IMR-90 (cell line): ENCODE measurements around the gene RTN1. TPM values are rescaled to one million over a fixed set of nuclear protein-coding genes. Genes with fewer than 3 reads are reported as not detected.

Experiments used
- ATAC-seq: fragments of 200-7000 bp; cut with Tn5 transposase; 2 replicates; pipeline ENCODE4 v1.9.1; 2020; ENCODE audit warnings: low read depth, mild to moderate bottlenecking, moderate library complexity
- BruUV-seq: library from RNA; stranded (reverse); fragments of 400-500 nt; replicated peaks from 2 replicates; lab custom pipeline; 2021; lab: Mats Ljungman, UMichigan
- CTCF ChIA-PET: fragments of 300-600 bp; formaldehyde crosslinking; extraction: SDS; loops from one replicate; lab custom pipeline; 2021; ENCODE audit warnings: antibody characterized with exemption; lab: Yijun Ruan, JAX
- POLR2A ChIA-PET: fragments of 300-600 bp; sonication (Branson Sonifier 250); formaldehyde crosslinking; loops from one replicate; lab custom pipeline; 2022; ENCODE audit warnings: antibody characterized with exemption; ENCODE audit not compliant: unreplicated experiment; lab: Charles Lee
- DNase-seq: peaks from one replicate; pipeline ENCODE4 v3.0.0; 2013
- H2AFZ ChIP-seq: replicated peaks from 2 replicates; pipeline ENCODE3; 2013; ENCODE audit warnings: low read length, mild to moderate bottlenecking; ENCODE audit not compliant: poor library complexity
- H2AK5ac ChIP-seq: 2 replicates; pipeline ENCODE4 v1.6.1; 2013; ENCODE audit warnings: low read depth, low read length, inconsistent platforms
- H2AK9ac ChIP-seq: replicated peaks from 2 replicates; pipeline ENCODE3; 2013; ENCODE audit warnings: mild to moderate bottlenecking, low read depth, low read length, moderate library complexity; ENCODE audit not compliant: poor library complexity
- H2BK120ac ChIP-seq: 2 replicates; pipeline ENCODE4 v1.6.1; 2013; ENCODE audit warnings: low read depth, low read length, inconsistent platforms
- H2BK15ac ChIP-seq: 3 replicates; pipeline ENCODE4 v1.6.1; 2013; ENCODE audit warnings: low read depth, low read length, inconsistent platforms
- H2BK20ac ChIP-seq: 2 replicates; pipeline ENCODE4 v1.6.1; 2013; ENCODE audit warnings: low read depth, mild to moderate bottlenecking, inconsistent platforms, low read length, moderate library complexity
- H2BK5ac ChIP-seq: 2 replicates; pipeline ENCODE4 v1.6.1; 2013; ENCODE audit warnings: mild to moderate bottlenecking, low read depth, low read length, inconsistent platforms; ENCODE audit not compliant: poor library complexity, severe bottlenecking
- H3K14ac ChIP-seq: replicated peaks from 2 replicates; pipeline ENCODE4 v1.6.1; 2013; ENCODE audit warnings: low read depth, low read length, inconsistent platforms
- H3K18ac ChIP-seq: 2 replicates; pipeline ENCODE4 v1.6.1; 2013; ENCODE audit warnings: low read depth, low read length, control low read depth
- H3K23ac ChIP-seq: 2 replicates; pipeline ENCODE4 v1.6.1; 2013; ENCODE audit warnings: low read depth, low read length, inconsistent platforms
- H3K27ac ChIP-seq: 2 replicates; pipeline ENCODE4 v1.5.1; 2013; ENCODE audit warnings: mild to moderate bottlenecking, control low read depth, low read length; ENCODE audit not compliant: insufficient read depth
- H3K27me3 ChIP-seq: 2 replicates; pipeline ENCODE4 v1.6.1; 2013; ENCODE audit warnings: low read length; ENCODE audit not compliant: control insufficient read depth, insufficient read depth
- H3K36me3 ChIP-seq: 2 replicates; pipeline ENCODE4 v1.6.1; 2013; ENCODE audit warnings: low read length, mixed read lengths; ENCODE audit not compliant: control insufficient read depth, insufficient read depth
- H3K4ac ChIP-seq: 2 replicates; pipeline ENCODE4 v1.6.1; 2013; ENCODE audit warnings: low read depth, low read length, inconsistent platforms
- H3K4me1 ChIP-seq: 2 replicates; pipeline ENCODE4 v1.6.1; 2013; ENCODE audit warnings: low read length, mixed read lengths; ENCODE audit not compliant: control insufficient read depth, insufficient read depth
- H3K4me2 ChIP-seq: 2 replicates; pipeline ENCODE4 v1.6.1; 2013; ENCODE audit warnings: low read depth, mild to moderate bottlenecking, control low read depth, low read length, moderate library complexity
- H3K4me3 ChIP-seq: 2 replicates; pipeline ENCODE4 v1.5.1; 2013; ENCODE audit warnings: low read depth, mild to moderate bottlenecking, control low read depth, low read length, moderate library complexity; ENCODE audit not compliant: insufficient read depth
- H3K56ac ChIP-seq: 2 replicates; pipeline ENCODE4 v1.6.1; 2013; ENCODE audit warnings: low read length, inconsistent platforms; ENCODE audit not compliant: insufficient read depth; ENCODE audit errors: extremely low read depth
- H3K79me1 ChIP-seq, 2 experiments: 2 replicates each; pipeline ENCODE4 v1.6.1; 2013; ENCODE audit warnings: low read length in 2 of 2, inconsistent platforms in 1 of 2, low read depth in 1 of 2
- H3K9ac ChIP-seq: 2 replicates; pipeline ENCODE4 v1.6.1; 2013; ENCODE audit warnings: low read depth, low read length, control low read depth
- H3K9me1 ChIP-seq: 2 replicates; pipeline ENCODE4 v1.6.1; 2013; ENCODE audit warnings: low read length, inconsistent platforms; ENCODE audit not compliant: insufficient read depth
- H3K9me3 ChIP-seq: 2 replicates; pipeline ENCODE4 v1.6.1; 2013; ENCODE audit warnings: low read length; ENCODE audit not compliant: control insufficient read depth, insufficient read depth
- H4K20me1 ChIP-seq: 2 replicates; pipeline ENCODE4 v1.6.1; 2013; ENCODE audit warnings: low read length, inconsistent platforms; ENCODE audit not compliant: insufficient read depth
- H4K5ac ChIP-seq: 2 replicates; pipeline ENCODE4 v1.6.1; 2013; ENCODE audit warnings: mild to moderate bottlenecking, low read depth, low read length, control low read depth
- H4K8ac ChIP-seq, 2 experiments: 2 replicates each; pipeline ENCODE4 v1.6.1; 2013; ENCODE audit warnings: low read depth in 2 of 2, low read length in 2 of 2, control low read depth in 1 of 2, inconsistent platforms in 1 of 2
- H4K91ac ChIP-seq: 2 replicates; pipeline ENCODE4 v1.6.1; 2013; ENCODE audit warnings: low read depth, low read length, inconsistent platforms; ENCODE audit not compliant: insufficient read depth
- BHLHE40 ChIP-seq: fragments of 150-350 bp; IDR thresholded peaks from 2 replicates; pipeline ENCODE4 v1.6.1; 2016; ENCODE audit warnings: mild to moderate bottlenecking, low read depth, low read length
- CEBPB ChIP-seq: IDR thresholded peaks from 2 replicates; pipeline ENCODE4 v1.6.1; 2012; ENCODE audit warnings: low read depth, low read length, improper control_type of control experiment
- CHD1 ChIP-seq: IDR thresholded peaks from 2 replicates; pipeline ENCODE4 v1.6.1; 2012; ENCODE audit warnings: low read depth, low read length, improper control_type of control experiment
- FOS ChIP-seq: fragments of 150-350 bp; IDR thresholded peaks from 2 replicates; pipeline ENCODE4 v1.6.1; 2016; ENCODE audit warnings: low read depth, low read length
- MAFK ChIP-seq: IDR thresholded peaks from 2 replicates; pipeline ENCODE4 v1.6.1; 2012; ENCODE audit warnings: low read depth, low read length, improper control_type of control experiment
- MAZ ChIP-seq: IDR thresholded peaks from 2 replicates; pipeline ENCODE4 v1.6.1; 2012; ENCODE audit warnings: low read depth, mild to moderate bottlenecking, low read length, improper control_type of control experiment, moderate library complexity, borderline replicate concordance
- MXI1 ChIP-seq: IDR thresholded peaks from 2 replicates; pipeline ENCODE4 v1.6.1; 2012; ENCODE audit warnings: low read depth, mild to moderate bottlenecking, low read length, moderate library complexity, borderline replicate concordance
- NFE2L2 ChIP-seq: fragments of 150-350 bp; IDR thresholded peaks from 2 replicates; pipeline ENCODE4 v1.6.1; 2016; ENCODE audit warnings: low read depth, mild to moderate bottlenecking, low read length
- POLR2A ChIP-seq: IDR thresholded peaks from 2 replicates; pipeline ENCODE4 v1.6.1; 2012; ENCODE audit warnings: mild to moderate bottlenecking, low read depth, low read length
- RAD21 ChIP-seq: IDR thresholded peaks from 2 replicates; pipeline ENCODE4 v1.6.1; 2012; ENCODE audit warnings: low read length, improper control_type of control experiment
- RCOR1 ChIP-seq: IDR thresholded peaks from 2 replicates; pipeline ENCODE4 v1.6.1; 2012; ENCODE audit warnings: mild to moderate bottlenecking, low read length, improper control_type of control experiment; ENCODE audit not compliant: insufficient replicate concordance
- RFX5 ChIP-seq: IDR thresholded peaks from 2 replicates; pipeline ENCODE4 v1.8.0; 2012; ENCODE audit warnings: low read depth, mild to moderate bottlenecking, low read length, moderate library complexity
- SMC3 ChIP-seq: fragments of 150-350 bp; IDR thresholded peaks from 2 replicates; pipeline ENCODE4 v1.6.1; 2016; ENCODE audit warnings: low read depth, mild to moderate bottlenecking, antibody characterized with exemption, low read length, moderate library complexity
- WGBS, 2 experiments: methylation state at CpG; one replicate each; pipeline versions ENCODE4 v1.1.5 to v1.1.7; 2013; ENCODE audit warnings: missing lambda C conversion rate in 2 of 2; ENCODE audit not compliant: insufficient read length in 1 of 2; ENCODE audit errors: extremely low coverage in 2 of 2; 5-methylcytosine and 5-hydroxymethylcytosine counted together
- dilution Hi-C: fragments of 300-500 bp; cut with HindIII; formaldehyde crosslinking; loops from one replicate; pipeline ENCODE4 v1.14.3; 2018; ENCODE audit warnings: low sequenced_read_pairs; ENCODE audit not compliant: unreplicated experiment
- in situ Hi-C: fragments of 300-500 bp; cut with MboI; formaldehyde crosslinking; loops from 3 replicates; pipeline ENCODE4 v1.14.3; 2019; ENCODE audit warnings: low sequenced_read_pairs, inconsistent platforms, mixed read lengths
- intact Hi-C: fragments of 100-400 bp; cut with micrococcal nuclease; formaldehyde crosslinking; loops from 2 replicates; pipeline ENCODE4 v1.10.0; 2022
- polyA plus RNA-seq, 3 experiments: library from polyadenylated mRNA; depleted of rRNA; stranded (reverse); fragments of >200 nt; gene quantifications; 2 replicates each; pipeline ENCODE4 v1.2.3, GENCODE V29; 2012; ENCODE audit warnings: low replicate concordance in 1 of 3
- total RNA-seq: library from RNA; depleted of rRNA; stranded (reverse); fragments of >200 nt; gene quantifications from 2 replicates; pipeline ENCODE4 v1.2.3, GENCODE V29; 2012
- TF ChIP-seq, protein P1 (sequence below): fragments of 150-350 bp; IDR thresholded peaks from 2 replicates; pipeline ENCODE4 v1.6.1; 2017; ENCODE audit warnings: mild to moderate bottlenecking, antibody characterized with exemption, low read length, low read depth
- TF ChIP-seq, protein P2 (sequence below): conservative IDR thresholded peaks from 2 replicates; pipeline ENCODE4 v1.5.1; 2012; ENCODE audit warnings: mild to moderate bottlenecking, low read depth, low read length, improper control_type of control experiment
- TF ChIP-seq, protein P3 (sequence below): fragments of 150-350 bp; IDR thresholded peaks from 2 replicates; pipeline ENCODE4 v1.6.1; 2016; ENCODE audit warnings: low read depth, mild to moderate bottlenecking, low read length, moderate library complexity, borderline replicate concordance

The RTN1 gene
- total and polyA plus RNA-seq, 2 of the 4 experiments (the other 2 are of a cell fraction) = 0.18 to 0.46 TPM

DNA sequence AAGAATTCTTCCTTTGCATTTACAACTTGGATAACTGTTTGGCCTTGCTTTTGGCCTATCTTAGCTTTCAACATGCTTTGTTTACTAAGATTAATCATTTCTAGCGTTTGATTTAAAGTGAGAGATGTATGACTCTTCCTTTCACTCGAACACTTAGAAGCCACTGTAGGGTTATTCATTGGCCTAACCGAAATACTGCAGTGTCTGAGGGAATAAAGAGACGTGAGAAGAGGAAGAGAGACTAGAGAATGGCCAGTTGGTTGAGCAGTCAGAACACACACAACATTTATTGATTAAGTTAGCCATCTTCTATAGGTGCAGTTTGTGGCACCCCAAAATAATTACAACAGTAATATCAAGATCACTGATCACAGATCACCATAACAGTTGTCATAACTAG, 231.7 kb downstream of the RTN1 start:
- dilution Hi-C loops (no loop called here), in situ Hi-C loops (no loop called here), intact Hi-C loops (no loop called here)
- POLR2A ChIA-PET = no interaction called here
- H4K20me1 ChIP-seq = no peaks in the 10 kb centered on the region
- no peak for ATAC-seq
- H3K4me3 ChIP-seq = no peak overlapping the region
- H3K79me1 ChIP-seq = no peaks in the 10 kb centered on the region
- peaks cover 2% of the 10 kb centered on the region; the same call in 1 of the 2 replicates for H3K9me3 ChIP-seq
- no peak overlapping the region for H3K4me2 ChIP-seq
- no peak overlapping the region for H4K8ac ChIP-seq
- H3K4ac ChIP-seq = no peak overlapping the region
- no peaks in the 10 kb centered on the region for H3K9me1 ChIP-seq
- no TSS peak for BruUV-seq
- H4K91ac ChIP-seq = no peak overlapping the region
- H3K23ac ChIP-seq = no peak overlapping the region
- no peaks in the 10 kb centered on the region for H3K27me3 ChIP-seq
- TF ChIP-seq BHLHE40 = no peak
- TF ChIP-seq MAFK = no peak
- no peak for TF ChIP-seq NFE2L2
- TF ChIP-seq SMC3 = no peak
- TF ChIP-seq MAZ = no peak
- TF ChIP-seq RAD21 = no peak
- TF ChIP-seq, protein P1, sequence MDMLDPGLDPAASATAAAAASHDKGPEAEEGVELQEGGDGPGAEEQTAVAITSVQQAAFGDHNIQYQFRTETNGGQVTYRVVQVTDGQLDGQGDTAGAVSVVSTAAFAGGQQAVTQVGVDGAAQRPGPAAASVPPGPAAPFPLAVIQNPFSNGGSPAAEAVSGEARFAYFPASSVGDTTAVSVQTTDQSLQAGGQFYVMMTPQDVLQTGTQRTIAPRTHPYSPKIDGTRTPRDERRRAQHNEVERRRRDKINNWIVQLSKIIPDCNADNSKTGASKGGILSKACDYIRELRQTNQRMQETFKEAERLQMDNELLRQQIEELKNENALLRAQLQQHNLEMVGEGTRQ = no peak
- TF ChIP-seq, protein P2, sequence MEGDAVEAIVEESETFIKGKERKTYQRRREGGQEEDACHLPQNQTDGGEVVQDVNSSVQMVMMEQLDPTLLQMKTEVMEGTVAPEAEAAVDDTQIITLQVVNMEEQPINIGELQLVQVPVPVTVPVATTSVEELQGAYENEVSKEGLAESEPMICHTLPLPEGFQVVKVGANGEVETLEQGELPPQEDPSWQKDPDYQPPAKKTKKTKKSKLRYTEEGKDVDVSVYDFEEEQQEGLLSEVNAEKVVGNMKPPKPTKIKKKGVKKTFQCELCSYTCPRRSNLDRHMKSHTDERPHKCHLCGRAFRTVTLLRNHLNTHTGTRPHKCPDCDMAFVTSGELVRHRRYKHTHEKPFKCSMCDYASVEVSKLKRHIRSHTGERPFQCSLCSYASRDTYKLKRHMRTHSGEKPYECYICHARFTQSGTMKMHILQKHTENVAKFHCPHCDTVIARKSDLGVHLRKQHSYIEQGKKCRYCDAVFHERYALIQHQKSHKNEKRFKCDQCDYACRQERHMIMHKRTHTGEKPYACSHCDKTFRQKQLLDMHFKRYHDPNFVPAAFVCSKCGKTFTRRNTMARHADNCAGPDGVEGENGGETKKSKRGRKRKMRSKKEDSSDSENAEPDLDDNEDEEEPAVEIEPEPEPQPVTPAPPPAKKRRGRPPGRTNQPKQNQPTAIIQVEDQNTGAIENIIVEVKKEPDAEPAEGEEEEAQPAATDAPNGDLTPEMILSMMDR = no peak
- TF ChIP-seq MXI1 = no peak
- TF ChIP-seq RCOR1 = no peak
- TF ChIP-seq, protein P3, sequence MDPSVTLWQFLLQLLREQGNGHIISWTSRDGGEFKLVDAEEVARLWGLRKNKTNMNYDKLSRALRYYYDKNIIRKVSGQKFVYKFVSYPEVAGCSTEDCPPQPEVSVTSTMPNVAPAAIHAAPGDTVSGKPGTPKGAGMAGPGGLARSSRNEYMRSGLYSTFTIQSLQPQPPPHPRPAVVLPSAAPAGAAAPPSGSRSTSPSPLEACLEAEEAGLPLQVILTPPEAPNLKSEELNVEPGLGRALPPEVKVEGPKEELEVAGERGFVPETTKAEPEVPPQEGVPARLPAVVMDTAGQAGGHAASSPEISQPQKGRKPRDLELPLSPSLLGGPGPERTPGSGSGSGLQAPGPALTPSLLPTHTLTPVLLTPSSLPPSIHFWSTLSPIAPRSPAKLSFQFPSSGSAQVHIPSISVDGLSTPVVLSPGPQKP = no peak
- no peak for TF ChIP-seq CHD1
- no peak for TF ChIP-seq FOS
- no peak for TF ChIP-seq CEBPB
- TF ChIP-seq RFX5 = no peak
- TF ChIP-seq POLR2A = no peak
- H2BK5ac ChIP-seq = no peak overlapping the region
- no peak overlapping the region for H2AFZ ChIP-seq
- WGBS, 2 experiments = no CpG with 5 or more reads among the region's 4 CpGs
- H4K5ac ChIP-seq = no peak overlapping the region
- no peak overlapping the region for H3K27ac ChIP-seq
- H3K4me1 ChIP-seq = no peaks in the 10 kb centered on the region
- no peaks in the 10 kb centered on the region for H3K36me3 ChIP-seq
- no peak overlapping the region for H3K18ac ChIP-seq
- no peak overlapping the region for H3K56ac ChIP-seq
- H2AK5ac ChIP-seq = no peak overlapping the region
- DNase-seq = no peak
- H2AK9ac ChIP-seq = no peak overlapping the region
- CTCF ChIA-PET = no interaction called here
- H3K14ac ChIP-seq = no peak overlapping the region
- no peak overlapping the region for H3K9ac ChIP-seq
- H2BK20ac ChIP-seq = no peak overlapping the region
- no peak overlapping the region for H2BK15ac ChIP-seq
- no peak overlapping the region for H2BK120ac ChIP-seq
